Chondrocyte (in vitro differentiated cells): Measurements from ENCODE around the gene SLC49A3. TPM values are rescaled to one million over a fixed set of nuclear protein-coding genes. Genes with fewer than 3 reads are reported as not detected.
"Not testable (repeated sequence)": the region's sequence is repeated elsewhere in the genome, so short reads cannot be mapped to it uniquely, and the experiment has no call there.

Experiments
- DNase-seq: peaks from one replicate; pipeline ENCODE4 v3.0.0; 2021; ENCODE audit warnings: mixed read lengths, low spot score
- H3K27ac Mint-ChIP-seq: one replicate; pipeline ENCODE4 v1.8.0; 2021; ENCODE audit warnings: mild to moderate bottlenecking, moderate library complexity, mixed read lengths; ENCODE audit not compliant: unreplicated experiment
- H3K27me3 Mint-ChIP-seq: 2 replicates; pipeline ENCODE4 v1.8.0; 2021; ENCODE audit warnings: low read depth, mixed read lengths
- H3K36me3 Mint-ChIP-seq: 2 replicates; pipeline ENCODE4 v1.8.0; 2021; ENCODE audit warnings: low read depth, mixed read lengths
- H3K4me1 Mint-ChIP-seq: 2 replicates; pipeline ENCODE4 v1.8.0; 2021; ENCODE audit warnings: low read depth, mild to moderate bottlenecking, mixed read lengths
- H3K4me3 Mint-ChIP-seq: one replicate; pipeline ENCODE4 v1.8.0; 2021; ENCODE audit warnings: mild to moderate bottlenecking, moderate library complexity, mixed read lengths; ENCODE audit not compliant: unreplicated experiment
- H3K9me3 Mint-ChIP-seq: 2 replicates; pipeline ENCODE4 v1.8.0; 2021; ENCODE audit warnings: low read depth, mixed read lengths
- total RNA-seq: library from RNA; stranded (reverse); gene quantifications from 3 replicates; pipeline ENCODE4 v1.2.1, GENCODE V29; 2021
- TF ChIP-seq, protein P1 (sequence below): fragments of 200-600 bp; sonication (generic); IDR thresholded peaks from 2 replicates; pipeline ENCODE4 v1.5.0; 2021; ENCODE audit warnings: antibody characterized with exemption, mild to moderate bottlenecking, moderate library complexity

SLC49A3 gene
- total RNA-seq, 1 donor from 2014 or later = 1.3 TPM

DNA sequence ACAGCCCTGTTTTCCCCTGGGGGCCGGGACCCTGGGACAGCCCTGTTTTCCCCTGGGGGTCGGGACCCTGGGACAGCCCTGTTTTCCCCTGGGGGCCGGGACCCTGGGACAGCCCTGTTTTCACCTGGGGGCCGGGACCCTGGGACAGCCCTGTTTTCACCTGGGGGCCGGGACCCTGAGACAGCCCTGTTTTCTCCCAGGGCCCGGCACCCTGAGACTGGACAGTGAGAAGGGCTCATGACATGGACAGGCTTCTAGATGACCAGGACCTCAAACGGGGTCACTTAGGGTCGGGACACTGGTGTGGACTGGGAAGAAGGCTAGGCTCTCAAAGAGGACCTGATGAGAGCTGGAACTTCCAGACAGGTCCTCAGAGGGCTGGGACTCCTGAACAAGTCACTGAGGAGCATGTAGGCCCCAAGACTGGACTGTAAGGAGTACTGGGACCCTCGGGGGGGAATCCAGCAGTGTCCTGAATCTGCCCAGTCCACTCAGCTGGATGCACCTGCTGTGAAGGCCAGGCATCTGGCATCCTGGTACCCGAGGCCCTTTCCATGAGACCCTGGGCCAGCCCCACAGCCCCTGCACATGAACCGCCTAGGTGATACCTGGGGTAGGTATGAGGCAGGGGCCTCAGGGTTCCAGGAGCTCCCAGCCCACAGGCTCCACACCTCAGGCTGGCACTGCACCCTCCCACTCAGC, 19.1 kb upstream of the SLC49A3 start:
- Mint-ChIP-seq H3K9me3 (no peaks in the 10 kb centered on the region), H3K27me3 (no peaks in the 10 kb centered on the region), H3K36me3 (peaks cover 1% of the 10 kb centered on the region), H3K4me3 (peak overlapping the region; percentile 22), H3K27ac (peak overlapping the region; percentile 36), H3K4me1 (peaks cover 35% of the 10 kb centered on the region)
- TF ChIP-seq, protein P1, sequence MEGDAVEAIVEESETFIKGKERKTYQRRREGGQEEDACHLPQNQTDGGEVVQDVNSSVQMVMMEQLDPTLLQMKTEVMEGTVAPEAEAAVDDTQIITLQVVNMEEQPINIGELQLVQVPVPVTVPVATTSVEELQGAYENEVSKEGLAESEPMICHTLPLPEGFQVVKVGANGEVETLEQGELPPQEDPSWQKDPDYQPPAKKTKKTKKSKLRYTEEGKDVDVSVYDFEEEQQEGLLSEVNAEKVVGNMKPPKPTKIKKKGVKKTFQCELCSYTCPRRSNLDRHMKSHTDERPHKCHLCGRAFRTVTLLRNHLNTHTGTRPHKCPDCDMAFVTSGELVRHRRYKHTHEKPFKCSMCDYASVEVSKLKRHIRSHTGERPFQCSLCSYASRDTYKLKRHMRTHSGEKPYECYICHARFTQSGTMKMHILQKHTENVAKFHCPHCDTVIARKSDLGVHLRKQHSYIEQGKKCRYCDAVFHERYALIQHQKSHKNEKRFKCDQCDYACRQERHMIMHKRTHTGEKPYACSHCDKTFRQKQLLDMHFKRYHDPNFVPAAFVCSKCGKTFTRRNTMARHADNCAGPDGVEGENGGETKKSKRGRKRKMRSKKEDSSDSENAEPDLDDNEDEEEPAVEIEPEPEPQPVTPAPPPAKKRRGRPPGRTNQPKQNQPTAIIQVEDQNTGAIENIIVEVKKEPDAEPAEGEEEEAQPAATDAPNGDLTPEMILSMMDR = no peak
- no peak for DNase-seq

DNA sequence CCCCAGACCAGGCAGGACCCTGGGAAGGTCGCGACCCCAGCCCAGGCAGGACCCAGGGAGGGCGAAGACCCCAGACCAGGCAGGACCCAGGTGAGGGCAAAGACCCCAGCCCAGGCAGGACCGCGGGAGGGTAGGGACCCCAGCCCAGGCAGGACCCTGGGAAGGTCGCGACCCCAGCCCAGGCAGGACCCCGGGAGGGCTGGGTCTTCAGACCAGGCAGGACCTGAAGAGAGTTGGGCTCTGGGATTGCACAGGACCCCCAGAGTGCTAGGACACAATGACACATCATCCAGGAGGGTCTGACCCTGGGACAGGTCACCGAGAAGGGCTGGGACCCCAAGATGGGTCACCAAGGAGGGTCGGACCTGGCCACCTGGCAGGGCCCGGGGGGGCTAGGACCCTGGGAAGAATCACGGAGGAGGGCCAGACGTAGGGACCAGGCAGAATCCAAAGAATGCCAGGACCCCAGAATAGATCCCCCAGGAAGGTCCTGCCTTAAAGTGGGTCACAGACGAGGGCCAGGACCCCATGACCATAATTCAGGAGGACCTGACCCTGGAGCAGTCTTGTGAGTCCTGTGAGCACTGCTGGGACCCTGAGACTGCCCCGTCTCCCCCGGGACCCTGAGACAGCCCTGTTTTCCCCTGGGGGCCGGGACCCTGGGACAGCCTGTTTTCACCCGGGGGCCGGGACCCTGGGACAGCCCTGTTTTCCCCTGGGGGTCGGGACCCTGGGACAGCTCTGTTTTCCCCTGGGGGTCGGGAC, 18.1 kb upstream of the SLC49A3 start:
- peaks cover 1% of the 10 kb centered on the region for H3K36me3 Mint-ChIP-seq
- no peaks in the 10 kb centered on the region for H3K27me3 Mint-ChIP-seq
- H3K27ac Mint-ChIP-seq = peak overlapping the region; percentile 27
- H3K4me1 Mint-ChIP-seq = peaks cover 35% of the 10 kb centered on the region
- no peaks in the 10 kb centered on the region for H3K9me3 Mint-ChIP-seq
- no peak for DNase-seq
- TF ChIP-seq, protein P1 = no peak
- H3K4me3 Mint-ChIP-seq = peak overlapping the region; percentile 52

DNA sequence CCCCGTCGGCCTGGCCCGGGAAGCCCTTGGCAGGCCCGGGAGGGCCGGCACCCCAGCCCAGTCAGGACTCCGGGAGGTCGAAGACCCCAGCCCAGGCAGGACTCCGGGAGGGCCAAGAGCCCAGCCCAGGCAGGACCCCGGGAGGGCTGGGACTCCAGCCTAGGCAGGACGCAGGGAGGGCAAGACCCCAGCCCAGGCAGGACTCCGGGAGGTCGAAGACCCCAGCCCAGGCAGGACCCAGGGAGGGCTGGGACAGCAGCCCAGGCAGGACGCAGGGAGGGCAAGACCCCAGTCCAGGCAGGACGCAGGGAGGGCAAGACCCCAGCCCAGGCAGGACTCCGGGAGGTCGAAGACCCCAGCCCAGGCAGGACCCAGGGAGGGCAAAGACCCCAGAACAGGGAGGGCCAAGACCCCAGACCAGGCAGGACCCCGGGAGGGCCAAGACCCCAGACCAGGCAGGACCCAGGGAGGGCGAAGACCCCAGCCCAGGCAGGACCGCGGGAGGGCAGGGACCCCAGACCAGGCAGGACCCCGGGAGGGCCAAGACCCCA, 17.2 kb upstream of the SLC49A3 start:
- not testable (repeated sequence) for H3K9me3 Mint-ChIP-seq, H3K27me3 Mint-ChIP-seq, DNase-seq, H3K36me3 Mint-ChIP-seq
- Mint-ChIP-seq H3K4me1 (peaks cover 35% of the 10 kb centered on the region), H3K27ac (peak overlapping the region; percentile 41), H3K4me3 (peak overlapping the region; percentile 79)

DNA sequence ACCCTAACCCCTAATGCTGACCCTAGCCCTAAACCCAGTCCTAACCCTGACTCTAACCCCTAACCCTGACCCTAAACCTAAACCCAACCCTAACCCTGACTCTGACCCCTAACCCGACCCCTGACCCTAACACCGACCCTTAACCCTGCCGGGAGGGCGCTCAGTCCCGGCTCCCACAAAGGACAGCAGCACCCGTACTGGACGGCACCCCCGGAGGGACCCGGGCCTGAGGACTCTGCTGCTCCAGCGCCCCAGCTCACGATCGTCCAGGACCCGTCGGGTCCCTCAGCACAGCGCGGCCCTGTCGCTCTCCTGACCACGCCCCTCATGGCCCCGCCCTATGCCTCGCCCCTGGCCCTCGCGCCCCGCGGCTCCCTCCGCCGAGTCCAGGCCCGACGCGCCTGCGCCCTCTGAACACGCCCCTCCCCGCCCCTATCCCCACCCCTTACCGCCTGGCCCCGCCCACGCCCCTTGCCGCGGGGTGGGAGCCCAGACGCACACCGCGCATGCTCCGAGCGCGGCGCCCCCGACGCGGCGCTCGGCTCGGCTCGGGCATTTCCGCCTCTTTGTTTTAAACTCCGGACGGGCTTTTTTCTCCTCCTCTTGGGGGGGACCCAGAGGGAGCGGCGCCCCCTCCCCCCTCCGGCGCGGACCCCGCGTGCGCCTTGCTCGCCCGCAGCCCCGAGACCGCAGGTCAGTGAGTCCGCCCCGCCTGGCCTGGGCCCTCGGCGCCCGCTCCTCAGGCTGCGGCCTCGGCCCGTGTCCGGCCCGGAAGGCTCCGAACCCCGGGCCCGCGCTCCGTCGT, 16.5 kb upstream of the SLC49A3 start, which contains the start of gene PCGF3:
Gene PCGF3 (plus strand): TSS at position 555 of the 805 bp plus-strand sequence. CDS start 27,849 bp downstream, outside the sequence.
- Mint-ChIP-seq H3K36me3 (peaks cover 1% of the 10 kb centered on the region), H3K27me3 (peaks cover 3% of the 10 kb centered on the region), H3K27ac (peak within 1 kb of the TSS; percentile 45), H3K4me1 (peaks cover 28% of the 10 kb centered on the region), H3K9me3 (no peaks in the 10 kb centered on the region), H3K4me3 (peak within 1 kb of the TSS; percentile 79)
- DNase-seq = no peak
- TF ChIP-seq, protein P1 = no peak

DNA sequence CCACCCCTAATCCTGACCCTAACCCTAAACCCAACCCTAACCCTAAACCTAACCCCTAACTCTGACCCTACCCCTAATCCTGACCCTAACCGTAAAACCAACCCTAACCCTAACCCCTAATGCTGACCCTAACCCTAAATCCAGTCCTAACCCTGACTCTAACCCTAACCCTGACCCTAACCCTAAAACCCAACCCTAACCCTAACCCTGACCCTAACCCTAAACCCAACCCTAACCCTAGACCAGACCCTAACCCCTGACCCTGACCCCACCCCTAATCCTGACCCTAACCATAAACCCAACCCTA, 16.0 kb upstream of the SLC49A3 start:
- H3K9me3 Mint-ChIP-seq = no peaks in the 10 kb centered on the region
- H3K27me3 Mint-ChIP-seq = peaks cover 3% of the 10 kb centered on the region
- H3K36me3 Mint-ChIP-seq = no peaks in the 10 kb centered on the region
- H3K4me3 Mint-ChIP-seq = peak overlapping the region; percentile 79
- H3K27ac Mint-ChIP-seq = no peak overlapping the region
- DNase-seq = no peak
- TF ChIP-seq, protein P1 = no peak
- H3K4me1 Mint-ChIP-seq = peaks cover 23% of the 10 kb centered on the region
